Astrocyte (in vitro differentiated cells and primary cell): ENCODE data around the gene ZNF618.

Source experiments
- EZH2 ChIP-seq: IDR thresholded peaks from 2 replicates; pipeline ENCODE4 v1.6.1; 2012; ENCODE audit warnings: mild to moderate bottlenecking, low read length, inconsistent platforms; ENCODE audit not compliant: insufficient read depth
- TF ChIP-seq, protein P1 (sequence below): IDR thresholded peaks from 2 replicates; pipeline ENCODE4 v1.5.1; 2011; ENCODE audit warnings: low read depth, mild to moderate bottlenecking, inconsistent platforms, low read length, moderate library complexity; ENCODE audit not compliant: insufficient read depth

- TF ChIP-seq, protein P1, sequence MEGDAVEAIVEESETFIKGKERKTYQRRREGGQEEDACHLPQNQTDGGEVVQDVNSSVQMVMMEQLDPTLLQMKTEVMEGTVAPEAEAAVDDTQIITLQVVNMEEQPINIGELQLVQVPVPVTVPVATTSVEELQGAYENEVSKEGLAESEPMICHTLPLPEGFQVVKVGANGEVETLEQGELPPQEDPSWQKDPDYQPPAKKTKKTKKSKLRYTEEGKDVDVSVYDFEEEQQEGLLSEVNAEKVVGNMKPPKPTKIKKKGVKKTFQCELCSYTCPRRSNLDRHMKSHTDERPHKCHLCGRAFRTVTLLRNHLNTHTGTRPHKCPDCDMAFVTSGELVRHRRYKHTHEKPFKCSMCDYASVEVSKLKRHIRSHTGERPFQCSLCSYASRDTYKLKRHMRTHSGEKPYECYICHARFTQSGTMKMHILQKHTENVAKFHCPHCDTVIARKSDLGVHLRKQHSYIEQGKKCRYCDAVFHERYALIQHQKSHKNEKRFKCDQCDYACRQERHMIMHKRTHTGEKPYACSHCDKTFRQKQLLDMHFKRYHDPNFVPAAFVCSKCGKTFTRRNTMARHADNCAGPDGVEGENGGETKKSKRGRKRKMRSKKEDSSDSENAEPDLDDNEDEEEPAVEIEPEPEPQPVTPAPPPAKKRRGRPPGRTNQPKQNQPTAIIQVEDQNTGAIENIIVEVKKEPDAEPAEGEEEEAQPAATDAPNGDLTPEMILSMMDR, result no peak
- TF ChIP-seq EZH2, result no peak
These were observed 22.8 kb upstream of the ZNF618 start for GRCh38 chr9:113853333-113853732.
